ENCODE data around the gene KCTD11. TPM values are rescaled to one million over a fixed set of nuclear protein-coding genes. Genes with fewer than 3 reads are reported as not detected.
A peak's percentile ranks its signal among the peaks of the same experiment; 100 is the strongest.

Gene KCTD11
- total RNA-seq, 1 experiment from 2014 or later: 5.4 TPM

- Histone ChIP-seq H3K27ac (ENCODE audit: low read depth, low read length) (peak overlapping the region; percentile 53; the same call in 1 of the 2 replicates), H3K36me3 (ENCODE audit: control insufficient read depth in 1 of 2, insufficient read depth in 2 of 2, low read length in 2 of 2) (peaks cover 0 to 9% of the 10 kb centered on the region in 2 experiments; a peak in 1 of 4 replicates), H3K79me2 (ENCODE audit: insufficient read depth, low read length) (peaks cover 8% of the 10 kb centered on the region; the same call in 1 of the 2 replicates), H3K4me1 (ENCODE audit: control insufficient read depth in 1 of 2, insufficient read depth in 2 of 2, low read length in 2 of 2) (peaks cover 8 to 26% of the 10 kb centered on the region in 2 experiments; a peak in 3 of 4 replicates), H3K4me2 (ENCODE audit: low read length) (peak overlapping the region; percentile 87), H3K9me2 (ENCODE audit: insufficient read depth) (no peaks in the 10 kb centered on the region), H2AFZ (ENCODE audit: low read depth, low read length, poor library complexity, severe bottlenecking) (peak overlapping the region; percentile 95), H4K20me1 (ENCODE audit: insufficient read depth) (no peaks in the 10 kb centered on the region), H3K27me3 (ENCODE audit: insufficient read depth, low read length) (no peaks in the 10 kb centered on the region), H3K9ac (ENCODE audit: low read length) (peak overlapping the region; percentile 89), H3K4me3 (replicated peaks in 1 of 2; ENCODE audit: low read depth in 1 of 2, low read length in 2 of 2) (peak overlapping the region; percentile 84 to 96), H3K9me3 (ENCODE audit: control insufficient read depth in 1 of 2, insufficient read depth in 1 of 2, low read depth in 1 of 2, low read length in 2 of 2) (0 out of 4 replicates have a peak, but pooled peaks cover 0 to 7% of the 10 kb centered on the region in 2 experiments)
- ChIA-PET CTCF (interaction anchor here (1.0 to 1.9 kb wide), 5 partner anchors 14 to 180 kb away, joined by 3 to 5 read pairs (median 4); partner anchors contain the start of genes PLSCR3 and TMEM256), RAD21 (ENCODE audit: low non-redundant PET in 1 of 2, low total read pairs in 2 of 2, uncharacterized antibody in 2 of 2, unreplicated experiment in 2 of 2) (no interaction called here), POLR2A (interaction anchor here (0.8 to 2.1 kb wide), 5 partner anchors 14 to 307 kb away, joined by 3 to 6 read pairs (median 3); partner anchors contain the start of genes PLSCR3, TMEM256 and TP53)
- no TSS peak for BruUV-seq (replicated peaks)
- ATAC-seq: 0 out of 2 replicates have a peak, but pooled peaks have one; percentile 1
- intact Hi-C loops (cut with micrococcal nuclease): no loop called here
- TF ChIP-seq FOSL1 (IDR thresholded peaks at IDR 0.05; ENCODE audit: low read depth): no peak
- DNase-seq (ENCODE audit: low read depth, low spot score): no peak
These were observed 28.4 kb downstream of the KCTD11 start for GRCh38 chr17:7380321-7380720.

GRCh38 chr17:7380855-7381683 is 29.1 kb downstream of the KCTD11 start, which contains the start of gene TNK1:
TSS of gene TNK1 (plus strand) at chr17:7381089. CDS start at chr17:7382927, 1,838 bp downstream.
- intact Hi-C loops (cut with micrococcal nuclease): no loop called here
- Histone ChIP-seq H3K4me2 (ENCODE audit: low read length) (peak within 1 kb of the TSS; percentile 87), H3K4me3 (replicated peaks in 1 of 2; ENCODE audit: low read depth in 1 of 2, low read length in 2 of 2) (peak within 1 kb of the TSS; percentile 84 to 96), H3K9me3 (ENCODE audit: control insufficient read depth in 1 of 2, insufficient read depth in 1 of 2, low read depth in 1 of 2, low read length in 2 of 2) (0 out of 4 replicates have a peak, but pooled peaks cover 0 to 7% of the 10 kb centered on the region in 2 experiments), H4K20me1 (ENCODE audit: insufficient read depth) (no peaks in the 10 kb centered on the region), H2AFZ (ENCODE audit: low read depth, low read length, poor library complexity, severe bottlenecking) (peak within 1 kb of the TSS; percentile 95), H3K36me3 (ENCODE audit: control insufficient read depth in 1 of 2, insufficient read depth in 2 of 2, low read length in 2 of 2) (peaks cover 0 to 9% of the 10 kb centered on the region in 2 experiments; a peak in 1 of 4 replicates), H3K79me2 (ENCODE audit: insufficient read depth, low read length) (peaks cover 8% of the 10 kb centered on the region; the same call in 1 of the 2 replicates), H3K9ac (ENCODE audit: low read length) (peak within 1 kb of the TSS; percentile 89), H3K27ac (ENCODE audit: low read depth, low read length) (peak within 1 kb of the TSS; percentile 53), H3K9me2 (ENCODE audit: insufficient read depth) (no peaks in the 10 kb centered on the region), H3K27me3 (ENCODE audit: insufficient read depth, low read length) (no peaks in the 10 kb centered on the region), H3K4me1 (ENCODE audit: control insufficient read depth in 1 of 2, insufficient read depth in 2 of 2, low read length in 2 of 2) (peaks cover 8 to 26% of the 10 kb centered on the region in 2 experiments; a peak in 3 of 4 replicates)
- TF ChIP-seq EGR1 (IDR thresholded peaks at IDR 0.05; ENCODE audit: low read depth): no peak
- TF ChIP-seq CTCF (IDR thresholded peaks at IDR 0.05 in 2 of 3, conservative IDR thresholded peaks at IDR 0.05 in 1 of 3; ENCODE audit: borderline replicate concordance in 1 of 3, insufficient read depth in 1 of 3, low read depth in 2 of 3, low read length in 2 of 3): no peak
- TF ChIP-seq ZFX (IDR thresholded peaks at IDR 0.05): peak; percentile 77
- peak; percentile 99 for TF ChIP-seq POLR2AphosphoS5 (IDR thresholded peaks at IDR 0.05; ENCODE audit: low read depth, low read length)
- TF ChIP-seq POLR2A (IDR thresholded peaks at IDR 0.05; ENCODE audit: borderline replicate concordance, extremely low read depth, insufficient read depth, insufficient read length): peak; percentile 76
- TF ChIP-seq ZBTB33 (IDR thresholded peaks at IDR 0.05; ENCODE audit: extremely low read depth, insufficient replicate concordance, low read length): no peak
- DNase-seq (ENCODE audit: low read depth, low spot score) (no peak), ATAC-seq (peak; percentile 83)
- no TSS peak for BruUV-seq (replicated peaks)
- POLR2A ChIA-PET: interaction anchor here (0.8 to 2.1 kb wide), 7 partner anchors 13 to 306 kb away, joined by 3 to 6 read pairs (median 3); partner anchors contain the start of genes PLSCR3, TMEM256 and TP53
- CTCF ChIA-PET: interaction anchor here (1.0 to 1.9 kb wide), 6 partner anchors 13 to 179 kb away, joined by 3 to 5 read pairs (median 4); partner anchors contain the start of genes PLSCR3 and TMEM256
- RAD21 ChIA-PET (ENCODE audit: low non-redundant PET in 1 of 2, low total read pairs in 2 of 2, uncharacterized antibody in 2 of 2, unreplicated experiment in 2 of 2): no interaction called here
